ENCODE results near the gene PHF19. TPM values are rescaled to one million over a fixed set of nuclear protein-coding genes. Genes with fewer than 3 reads are reported as not detected.

Gene PHF19
- total RNA-seq, 1 experiment from 2014 or later, result 19.0 TPM

DNA sequence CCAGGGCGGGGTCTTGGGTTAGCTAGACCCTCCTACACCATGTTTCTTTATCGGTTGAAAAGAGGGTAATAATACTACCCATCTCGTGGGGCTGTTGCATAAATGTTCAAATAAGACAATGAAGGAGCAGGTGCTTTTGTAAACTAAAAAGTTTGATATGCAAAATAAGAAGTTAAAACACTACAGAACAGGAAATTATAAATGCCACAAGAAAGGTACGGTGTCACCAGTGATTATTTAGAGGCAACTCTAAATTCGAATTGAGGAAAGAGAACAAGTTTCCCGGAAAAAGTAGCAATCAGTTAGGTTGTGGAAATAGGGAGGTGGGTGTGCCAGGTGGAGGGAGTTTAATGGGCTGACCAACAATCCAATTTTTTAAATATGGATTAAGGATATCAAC, 2.5 kb upstream of the PHF19 start:
- in situ Hi-C loops (cut with HindIII; ENCODE audit: low pct_unique_long_range_greater_than_20kb, low sequenced_read_pairs), result no loop called here
- DNase-seq (ENCODE audit: low read depth, low spot score), result no peak

DNA sequence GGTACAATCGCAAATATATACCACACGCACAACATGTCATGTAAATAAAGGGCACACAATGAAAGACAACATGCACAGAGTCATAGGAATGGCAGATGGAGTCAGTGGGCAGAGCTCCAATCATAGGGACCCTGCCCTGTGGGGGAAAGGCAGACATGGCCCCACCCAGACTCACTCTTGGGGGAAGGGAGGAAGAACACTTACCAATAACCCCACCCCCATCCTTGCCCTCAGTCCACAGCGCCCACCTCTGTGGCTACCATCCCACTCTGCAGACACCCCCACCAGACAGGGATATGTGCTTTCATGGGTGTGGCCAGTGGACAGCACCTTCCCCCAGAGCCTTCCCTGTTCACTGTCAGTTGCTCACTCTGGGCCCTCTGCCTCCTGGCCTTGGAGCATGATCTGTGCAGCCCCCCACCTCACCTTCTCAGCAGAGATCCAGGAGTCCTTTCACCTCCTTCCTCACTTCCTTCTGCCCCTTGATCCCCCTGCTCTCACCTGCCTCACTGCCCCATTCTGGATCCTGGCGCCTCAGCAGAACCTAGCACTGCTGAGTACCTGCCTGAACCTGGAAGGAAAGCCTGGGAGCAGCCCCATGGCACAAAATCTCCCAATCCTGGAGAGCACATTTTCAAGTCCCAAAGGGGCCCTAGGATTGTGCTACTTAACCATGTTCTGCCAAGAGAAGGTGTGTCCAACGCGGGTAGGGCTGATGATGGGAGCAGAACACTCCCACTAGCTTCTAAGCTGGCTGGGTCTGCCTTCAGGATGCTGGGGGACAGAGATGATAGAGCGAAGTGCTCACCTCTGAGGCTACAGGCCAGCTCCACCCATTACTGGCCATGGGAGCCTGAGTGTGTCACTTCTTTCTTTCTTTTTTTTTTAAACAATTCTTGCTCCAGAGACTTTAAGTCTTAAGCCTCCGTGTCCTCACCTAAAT, 1.5 kb upstream of the PHF19 start:
- in situ Hi-C loops (cut with HindIII; ENCODE audit: low pct_unique_long_range_greater_than_20kb, low sequenced_read_pairs), result no loop called here

DNA sequence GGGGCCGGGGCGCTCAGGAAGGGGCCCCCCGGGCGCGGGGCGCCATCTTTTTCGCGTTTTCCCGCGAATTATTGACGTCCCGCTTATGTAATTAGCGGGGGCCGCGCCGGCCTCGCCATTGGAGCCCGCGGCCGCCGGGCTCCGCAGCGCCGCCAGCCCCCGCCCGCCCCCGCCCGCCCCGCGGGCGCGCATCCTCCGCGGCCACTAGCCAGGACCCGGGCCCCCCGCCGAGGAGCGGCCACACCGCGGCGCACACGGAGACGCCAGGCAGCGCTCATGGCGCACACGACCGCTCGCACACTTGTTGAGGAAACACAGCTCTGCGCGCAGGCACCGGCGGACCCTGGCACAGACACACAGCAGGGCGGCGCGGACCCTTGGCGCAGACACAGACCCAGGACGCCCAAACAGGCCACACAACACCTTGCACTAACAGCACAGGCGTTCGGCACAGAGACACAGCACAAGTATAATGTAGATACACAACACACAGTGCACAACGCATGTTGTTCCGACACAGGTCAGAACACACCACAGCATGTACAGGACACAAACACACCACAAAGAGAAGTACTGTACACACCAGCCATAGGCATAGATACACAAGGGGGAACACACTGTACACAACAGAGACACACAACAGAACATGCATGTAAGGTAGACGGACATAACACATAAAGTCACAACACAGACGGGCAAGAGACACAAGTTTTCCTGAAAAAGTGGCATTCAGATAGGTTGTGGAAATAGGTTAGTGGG, 467 bp upstream of the PHF19 start:
- DNase-seq (ENCODE audit: low read depth, low spot score), result peak; percentile 42
- in situ Hi-C loops (cut with HindIII; ENCODE audit: low pct_unique_long_range_greater_than_20kb, low sequenced_read_pairs), result no loop called here

More for the DNA sequence above, 1.5 kb upstream of the PHF19 start:
- no peak for DNase-seq (ENCODE audit: low read depth, low spot score)

DNA sequence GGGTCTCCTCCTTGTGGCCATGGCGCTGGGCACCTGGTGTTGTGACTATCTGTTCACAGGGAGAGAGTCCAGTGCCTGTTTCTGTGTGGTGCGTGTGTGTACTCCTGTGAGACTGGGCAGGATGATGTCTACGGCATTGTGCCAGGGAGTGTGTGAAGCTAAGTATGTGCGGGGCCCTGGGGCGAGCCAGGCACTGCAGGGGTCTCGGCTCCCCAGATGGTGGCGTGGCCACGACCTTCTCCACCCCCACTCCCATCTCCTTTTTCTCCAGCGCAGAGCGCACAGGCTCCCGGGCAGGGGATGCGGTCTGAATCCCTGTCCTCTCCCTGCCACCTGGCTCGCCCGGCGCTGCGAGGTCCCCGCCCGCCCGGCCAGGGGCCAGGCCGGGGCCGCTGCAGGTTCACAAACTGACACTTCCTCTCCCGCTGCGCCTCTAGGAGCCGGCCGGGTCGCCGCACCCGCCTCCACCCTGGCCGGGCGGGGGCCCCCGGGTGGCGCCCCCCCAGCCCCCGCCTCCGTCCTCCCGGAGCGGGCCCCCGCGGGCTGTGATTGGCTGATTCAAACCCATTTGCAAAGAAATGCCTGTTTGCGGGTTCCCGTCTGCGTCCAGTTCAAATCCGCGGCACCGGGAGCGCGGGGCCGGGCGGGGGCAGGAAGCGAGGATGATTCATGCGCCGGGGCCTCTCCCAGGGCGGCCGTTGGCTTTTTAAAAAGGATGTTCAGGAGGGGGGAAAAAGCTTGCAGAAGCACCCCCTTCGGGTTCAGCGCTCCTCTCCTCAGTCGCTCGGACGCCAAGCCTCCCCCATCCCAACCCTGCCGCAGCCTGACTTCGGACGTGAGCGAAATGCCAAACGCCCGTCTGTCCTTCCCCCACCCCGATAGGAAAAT, 790 bp downstream of the PHF19 start:
- peak; percentile 67 for DNase-seq (ENCODE audit: low read depth, low spot score)
- in situ Hi-C loops (cut with HindIII; ENCODE audit: low pct_unique_long_range_greater_than_20kb, low sequenced_read_pairs), result no loop called here

DNA sequence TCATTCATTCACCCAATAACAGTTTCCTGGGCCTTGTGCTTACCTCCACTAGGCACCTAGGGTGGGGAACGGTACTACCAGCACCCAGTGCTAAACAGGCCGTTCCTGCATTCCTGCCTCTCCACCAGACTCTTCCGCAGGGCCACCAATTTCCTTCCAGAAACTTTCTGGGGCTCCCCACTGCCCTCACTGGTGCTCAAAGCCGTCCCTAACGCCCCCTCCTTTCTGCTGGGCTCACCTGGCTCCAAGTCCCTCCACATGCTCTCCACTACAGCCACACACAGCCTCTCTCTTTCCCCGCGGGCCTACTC, 1.4 kb downstream of the PHF19 start:
- no peak for DNase-seq (ENCODE audit: low read depth, low spot score)
- in situ Hi-C loops (cut with HindIII; ENCODE audit: low pct_unique_long_range_greater_than_20kb, low sequenced_read_pairs), result no loop called here

DNA sequence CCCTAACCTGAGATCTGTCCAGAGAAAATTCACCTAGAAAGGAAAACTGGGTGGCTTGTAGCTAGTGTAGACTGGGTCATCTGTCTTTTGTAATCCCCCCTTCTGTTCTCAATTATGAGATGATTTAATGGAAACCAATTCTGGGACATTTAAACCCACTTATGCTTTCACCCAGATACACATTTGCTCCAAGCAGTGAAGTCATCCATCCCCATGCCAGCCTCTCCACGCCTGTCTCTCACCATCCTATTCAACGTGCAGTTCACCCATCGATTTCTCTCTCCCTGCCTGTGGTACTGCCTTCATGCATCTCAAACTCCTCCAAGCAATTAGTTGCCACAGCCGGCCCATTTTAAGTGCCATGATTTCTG, 1.8 kb downstream of the PHF19 start:
- in situ Hi-C loops (cut with HindIII; ENCODE audit: low pct_unique_long_range_greater_than_20kb, low sequenced_read_pairs), result no loop called here
- DNase-seq (ENCODE audit: low read depth, low spot score), result no peak

DNA sequence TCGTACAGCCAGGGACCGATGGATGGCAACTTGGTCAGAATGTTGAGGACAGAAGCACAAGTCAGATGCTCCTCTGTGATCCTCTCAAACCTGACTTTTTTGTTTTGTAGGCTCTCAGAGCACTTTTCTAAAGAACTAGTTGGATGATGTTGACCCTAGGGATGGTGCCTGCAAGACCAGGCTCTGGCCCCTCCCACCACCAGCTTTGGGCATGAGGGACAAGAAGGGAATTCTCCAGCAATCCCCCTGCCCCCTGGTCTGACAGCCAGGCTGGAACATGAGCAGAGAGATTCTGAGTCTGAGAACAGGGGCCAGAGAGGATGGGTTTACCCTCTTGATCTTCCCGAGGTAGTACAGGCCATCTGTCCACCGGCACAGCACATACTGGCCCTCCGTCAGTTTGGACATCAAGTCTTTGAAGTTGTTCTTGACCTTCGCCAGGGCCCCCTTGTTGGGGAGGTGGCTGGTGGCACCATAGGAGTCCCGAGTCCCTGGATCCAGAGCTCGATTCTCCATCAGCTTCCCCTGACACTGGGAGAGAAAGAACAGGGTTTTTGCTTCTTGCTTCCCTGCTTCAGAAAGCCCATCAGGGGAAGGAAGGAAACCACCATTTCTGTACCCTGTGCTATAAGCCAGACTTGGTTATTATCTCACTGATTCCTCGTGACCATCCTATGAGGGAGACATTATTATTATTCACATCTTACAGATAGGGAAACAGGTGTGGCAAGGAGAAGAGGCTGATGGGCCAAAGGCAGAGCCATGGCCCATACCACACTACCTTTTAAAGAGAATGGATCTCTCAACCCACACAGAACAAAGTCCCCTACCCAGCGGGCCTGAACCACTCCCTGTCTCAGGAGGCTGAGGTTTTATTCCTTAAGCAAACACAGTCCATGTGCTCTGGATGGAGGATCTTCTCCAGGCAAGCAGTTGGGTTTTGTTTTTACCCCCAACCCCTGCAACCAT, 2.5 kb downstream of the PHF19 start:
- in situ Hi-C loops (cut with HindIII; ENCODE audit: low pct_unique_long_range_greater_than_20kb, low sequenced_read_pairs), result no loop called here
- DNase-seq (ENCODE audit: low read depth, low spot score), result no peak

DNA sequence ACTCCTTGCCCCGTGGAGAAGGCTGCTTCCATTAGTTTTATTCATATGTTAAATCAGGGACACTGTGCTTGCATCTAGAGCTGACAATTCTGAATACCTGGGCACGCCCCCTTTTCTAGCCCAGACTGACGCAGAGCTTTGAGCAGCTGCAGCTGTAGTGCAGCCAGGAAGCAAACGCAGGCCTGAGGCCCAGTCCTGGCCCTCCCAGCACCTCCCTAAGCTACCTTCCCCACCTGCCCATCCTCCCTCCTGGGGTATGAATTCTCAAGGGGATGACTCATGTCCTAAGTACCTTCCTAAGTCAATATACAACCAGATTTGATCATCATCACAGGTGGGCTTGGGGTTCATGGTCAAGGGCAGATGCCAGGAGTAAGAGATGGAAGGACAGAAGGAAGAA, 3.5 kb downstream of the PHF19 start:
- in situ Hi-C loops (cut with HindIII; ENCODE audit: low pct_unique_long_range_greater_than_20kb, low sequenced_read_pairs), result no loop called here
- DNase-seq (ENCODE audit: low read depth, low spot score), result no peak

DNA sequence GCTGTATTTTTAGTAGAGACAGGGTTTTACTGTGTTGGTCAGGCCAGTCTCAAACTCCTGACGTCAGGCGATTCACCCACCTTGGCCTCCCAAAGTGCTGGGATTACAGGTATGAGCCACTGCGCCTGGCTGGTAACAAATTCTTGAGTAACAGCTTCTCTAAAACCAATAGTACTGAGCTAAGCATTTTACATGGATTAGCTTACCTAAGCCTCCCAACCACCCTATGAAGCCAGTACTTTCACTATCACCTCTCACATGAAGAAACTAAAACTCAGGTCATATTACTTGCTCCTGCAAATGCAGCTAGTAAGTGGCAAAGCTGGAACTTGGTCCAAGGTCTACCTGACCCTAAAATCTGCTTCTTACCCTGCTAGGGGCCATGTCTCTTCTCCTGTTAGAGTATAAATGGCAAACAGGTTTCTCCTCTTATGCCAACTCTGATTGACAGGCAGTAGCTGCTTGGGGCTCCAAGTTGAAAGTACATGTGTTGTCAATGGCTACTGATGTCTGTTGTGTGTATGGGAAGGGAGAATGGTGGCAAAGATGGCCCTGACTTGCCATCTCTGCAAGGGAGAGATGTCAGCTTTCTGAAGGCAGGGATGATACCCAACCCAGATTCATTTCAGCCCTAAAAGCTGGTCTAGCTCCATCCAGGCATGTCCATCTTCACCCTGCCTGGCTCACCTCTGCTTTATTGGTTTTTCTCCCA, 4.0 kb downstream of the PHF19 start:
- DNase-seq (ENCODE audit: low read depth, low spot score), result no peak
- in situ Hi-C loops (cut with HindIII; ENCODE audit: low pct_unique_long_range_greater_than_20kb, low sequenced_read_pairs), result no loop called here

DNA sequence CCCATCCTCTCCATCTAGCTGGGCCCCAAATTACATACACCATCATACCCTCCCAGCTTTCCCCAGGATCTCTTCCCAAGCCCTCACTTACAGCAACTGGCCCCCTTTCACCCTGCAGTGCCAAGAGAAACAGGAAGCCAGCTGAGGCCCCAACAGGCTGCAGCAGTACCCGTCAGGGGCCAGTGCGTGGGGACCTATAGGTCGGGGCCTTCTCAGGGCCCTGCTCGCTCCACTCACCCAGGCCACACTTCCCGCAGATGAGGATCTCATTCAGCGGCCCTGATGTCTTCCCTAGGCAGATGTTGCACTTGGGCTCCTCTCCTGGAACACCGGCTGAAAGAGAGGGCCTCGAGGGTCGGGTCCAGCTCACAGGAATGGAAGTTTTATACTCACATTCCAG, 6.8 kb downstream of the PHF19 start:
- no peak for DNase-seq (ENCODE audit: low read depth, low spot score)
- in situ Hi-C loops (cut with HindIII; ENCODE audit: low pct_unique_long_range_greater_than_20kb, low sequenced_read_pairs), result no loop called here

DNA sequence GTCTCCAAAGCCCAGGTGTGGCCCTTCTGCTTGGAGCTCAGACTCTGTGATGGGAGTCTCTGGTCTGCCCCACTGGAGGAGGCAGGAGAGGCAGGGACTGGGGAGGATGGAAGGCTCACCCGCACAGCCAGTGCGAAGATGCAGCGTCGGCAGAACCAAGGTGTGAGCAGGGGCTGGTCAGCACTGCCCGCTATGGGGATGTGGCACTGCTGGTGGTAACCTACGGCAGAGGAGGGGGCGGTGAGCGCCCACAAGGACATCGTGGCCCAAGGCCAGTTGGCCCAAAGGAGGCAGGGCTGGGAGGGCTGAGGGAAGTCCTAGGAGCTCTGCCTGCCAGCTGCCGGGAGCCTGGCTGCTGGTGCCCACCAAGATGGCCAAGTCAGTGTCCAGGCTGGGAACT, 7.3 kb downstream of the PHF19 start:
- DNase-seq (ENCODE audit: low read depth, low spot score), result no peak
- in situ Hi-C loops (cut with HindIII; ENCODE audit: low pct_unique_long_range_greater_than_20kb, low sequenced_read_pairs), result no loop called here

DNA sequence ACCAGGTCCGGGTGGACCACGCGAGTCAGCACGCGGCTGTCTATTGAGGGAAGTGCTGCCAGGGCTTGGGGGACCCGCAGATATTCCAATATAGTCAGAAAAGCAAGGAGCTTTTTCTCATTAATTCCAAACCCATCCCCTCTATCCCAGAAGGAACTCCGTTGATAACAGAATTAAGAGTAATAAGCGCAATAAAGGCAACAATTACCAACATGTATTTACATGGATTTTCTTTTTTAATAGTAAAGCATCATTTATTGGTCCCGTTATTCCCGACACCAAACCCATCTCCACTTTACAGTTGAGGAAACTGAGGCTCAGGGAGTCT, 7.7 kb downstream of the PHF19 start:
- in situ Hi-C loops (cut with HindIII; ENCODE audit: low pct_unique_long_range_greater_than_20kb, low sequenced_read_pairs), result no loop called here

DNA sequence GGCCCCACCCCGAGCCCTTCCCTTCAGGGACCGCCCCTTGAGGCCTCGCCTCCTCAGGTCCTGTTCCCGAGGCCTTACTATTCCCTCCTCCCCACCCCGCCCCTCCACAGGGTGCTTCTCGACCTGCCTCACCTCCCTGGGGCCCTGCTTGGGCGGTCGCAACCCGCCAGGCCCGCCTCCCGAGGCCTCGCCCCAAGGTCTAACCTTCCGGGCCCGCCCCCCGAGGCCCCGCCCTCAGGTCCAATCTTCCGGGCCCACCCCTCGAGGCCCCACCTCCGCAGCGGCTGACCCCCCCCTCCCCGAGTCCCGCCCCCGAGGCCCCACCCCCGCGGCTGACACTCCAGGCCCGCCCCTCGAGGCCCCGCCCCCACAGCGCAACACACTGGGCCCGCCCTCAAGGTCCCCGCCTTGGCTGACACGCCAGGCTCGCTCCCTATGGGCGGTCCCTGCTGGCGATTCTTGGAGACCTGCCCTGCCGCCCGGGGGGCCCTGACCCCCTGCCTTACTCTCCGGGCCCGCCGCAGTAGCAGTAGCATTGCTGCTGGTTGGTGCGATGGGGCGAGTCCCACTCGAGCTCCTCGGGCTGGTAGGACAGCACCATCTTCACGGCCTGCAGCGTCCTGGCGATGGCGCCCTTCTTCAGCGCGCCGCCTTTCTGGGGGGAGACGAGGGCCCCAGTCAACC, 8.2 kb downstream of the PHF19 start:
- peak; percentile 96 for DNase-seq (ENCODE audit: low read depth, low spot score)
- in situ Hi-C loops (cut with HindIII; ENCODE audit: low pct_unique_long_range_greater_than_20kb, low sequenced_read_pairs), result no loop called here

More for the DNA sequence above, 7.7 kb downstream of the PHF19 start:
- no peak for DNase-seq (ENCODE audit: low read depth, low spot score)

DNA sequence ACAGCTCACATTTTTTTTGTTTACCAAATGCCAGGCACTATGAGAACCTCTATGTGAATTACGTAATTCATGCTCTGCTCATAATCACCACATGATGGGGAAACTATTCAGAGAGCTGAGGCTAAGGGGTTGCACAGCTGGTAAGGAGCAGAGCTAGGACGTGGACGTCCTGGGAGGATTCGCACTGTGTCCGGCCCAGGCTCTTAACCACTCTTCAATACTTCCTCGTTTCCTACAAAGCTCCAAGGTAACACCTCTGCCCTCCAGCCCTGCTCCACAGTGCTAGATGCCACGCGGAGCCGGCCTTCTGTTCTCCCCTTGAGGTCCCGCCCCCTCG, 8.7 kb downstream of the PHF19 start:
- DNase-seq (ENCODE audit: low read depth, low spot score), result no peak
- in situ Hi-C loops (cut with HindIII; ENCODE audit: low pct_unique_long_range_greater_than_20kb, low sequenced_read_pairs), result no loop called here

DNA sequence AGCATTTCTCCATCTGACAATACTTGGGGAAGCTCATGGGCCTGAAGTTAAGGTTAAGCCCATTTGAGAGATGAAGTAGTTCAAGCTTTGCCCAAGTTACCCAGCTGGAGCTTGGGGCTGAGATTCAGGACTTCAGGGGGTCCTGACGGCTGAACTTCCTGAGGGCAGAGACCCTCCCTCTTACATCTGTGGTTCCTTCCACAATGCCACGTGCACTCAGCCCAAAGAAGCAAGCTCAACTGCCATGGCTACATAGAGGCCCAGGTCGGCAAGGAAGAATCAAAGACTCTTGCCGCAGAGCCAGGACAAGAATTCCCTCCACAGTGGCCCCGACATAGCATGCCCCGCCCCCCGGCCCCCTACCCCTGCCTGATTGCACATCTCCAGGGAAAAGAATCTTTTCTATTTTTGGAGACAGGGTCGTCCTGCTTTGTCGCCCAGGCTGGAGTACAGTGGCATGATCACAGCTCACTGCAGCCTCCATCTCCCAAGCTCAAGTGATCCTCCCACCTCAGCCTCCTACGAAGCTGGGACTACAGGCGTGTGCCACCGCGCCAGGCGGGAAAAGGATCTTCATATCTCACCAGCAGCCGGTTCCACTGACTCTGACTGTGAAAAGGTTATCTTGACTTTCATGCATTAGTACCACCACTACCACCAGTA, 9.2 kb downstream of the PHF19 start:
- in situ Hi-C loops (cut with HindIII; ENCODE audit: low pct_unique_long_range_greater_than_20kb, low sequenced_read_pairs), result no loop called here
- no peak for DNase-seq (ENCODE audit: low read depth, low spot score)

DNA sequence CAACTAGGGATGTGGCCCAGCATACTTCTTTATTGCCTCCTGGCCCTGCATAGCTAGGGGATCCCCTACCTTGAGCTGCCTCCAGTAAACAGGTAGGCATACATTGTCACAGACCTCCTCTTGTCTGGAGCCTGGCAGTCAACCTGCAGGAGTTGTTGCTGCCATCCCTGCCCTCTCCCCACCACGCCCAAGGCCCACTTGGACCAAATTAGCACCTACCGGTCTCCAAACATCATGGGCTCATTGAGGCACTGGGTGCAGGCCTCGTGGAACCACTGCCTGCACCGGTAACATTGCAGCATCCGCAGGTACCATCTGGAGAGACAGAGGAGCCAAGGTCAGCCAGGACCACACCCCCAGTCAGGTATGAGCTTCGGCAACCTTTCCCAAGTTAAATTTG, 10.3 kb downstream of the PHF19 start:
- in situ Hi-C loops (cut with HindIII; ENCODE audit: low pct_unique_long_range_greater_than_20kb, low sequenced_read_pairs), result no loop called here
- DNase-seq (ENCODE audit: low read depth, low spot score), result no peak
